ENCODE measurements around the gene ATP11B. TPM values are rescaled to one million over a fixed set of nuclear protein-coding genes. Genes with fewer than 3 reads are reported as not detected.
"Not testable (repeated sequence)": the region's sequence is repeated elsewhere in the genome, so short reads cannot be mapped to it uniquely, and the experiment has no call there.

Gene ATP11B
- total RNA-seq, 1 donor from 2014 or later: 114 TPM

GRCh38 chr3:182795389-182795782 is 2.1 kb downstream of the ATP11B start:
- peak; percentile 20 for DNase-seq

GRCh38 chr3:182796310-182796709 is 3.0 kb downstream of the ATP11B start:
- DNase-seq: no peak

GRCh38 chr3:182797876-182798275 is 4.6 kb downstream of the ATP11B start:
- DNase-seq: no peak

- DNase-seq: not testable (repeated sequence)
Measured at GRCh38 chr3:182799143-182799542, 5.8 kb downstream of the ATP11B start.

GRCh38 chr3:182800508-182800907 is 7.2 kb downstream of the ATP11B start:
- DNase-seq: no peak

GRCh38 chr3:182802413-182803390 is 9.4 kb downstream of the ATP11B start:
- DNase-seq: no peak

- no peak for DNase-seq
Measured at GRCh38 chr3:182803596-182803995, 10.3 kb downstream of the ATP11B start.

- DNase-seq: no peak
Measured at GRCh38 chr3:182807061-182807460, 13.8 kb downstream of the ATP11B start.

- DNase-seq: no peak
Measured at GRCh38 chr3:182808041-182808770, 14.9 kb downstream of the ATP11B start.

GRCh38 chr3:182809531-182809930 is 16.2 kb downstream of the ATP11B start:
- no peak for DNase-seq

- no peak for DNase-seq
Measured at GRCh38 chr3:182810574-182811268, 17.4 kb downstream of the ATP11B start.

- no peak for DNase-seq
Measured at GRCh38 chr3:182811269-182811596, 17.9 kb downstream of the ATP11B start.

GRCh38 chr3:182812123-182812522 is 18.8 kb downstream of the ATP11B start:
- no peak for DNase-seq

GRCh38 chr3:182814419-182815062 is 21.2 kb downstream of the ATP11B start:
- DNase-seq: no peak

GRCh38 chr3:182816181-182816580 is 22.9 kb downstream of the ATP11B start:
- no peak for DNase-seq

GRCh38 chr3:182818296-182818978 is 25.1 kb downstream of the ATP11B start:
- no peak for DNase-seq

GRCh38 chr3:182821221-182821981 is 28.1 kb downstream of the ATP11B start:
- DNase-seq: no peak

- not testable (repeated sequence) for DNase-seq
Measured at GRCh38 chr3:182822260-182822659, 29.0 kb downstream of the ATP11B start.

- no peak for DNase-seq
Measured at GRCh38 chr3:182824957-182825356, 31.7 kb downstream of the ATP11B start.

- DNase-seq: no peak
Measured at GRCh38 chr3:182829761-182830405, 36.6 kb downstream of the ATP11B start.

Data from tongue (tissue), 2 donors.